GM12878 (cell line): ENCODE data around the gene RBM4. TPM values are rescaled to one million over a fixed set of nuclear protein-coding genes. Genes with fewer than 3 reads are reported as not detected.

Source experiments
- ATAC-seq: fragments of 200-7000 bp; cut with Tn5 transposase; 3 replicates; pipeline ENCODE4 v1.9.1; 2020; ENCODE audit warnings: mild to moderate bottlenecking, moderate library complexity
- BruUV-seq: library from RNA; stranded (reverse); fragments of 400-500 nt; replicated peaks from 2 replicates; lab custom pipeline; 2021; lab: Mats Ljungman, UMichigan
- CTCF ChIA-PET: fragments of 300-600 bp; sonication (Branson Sonifier 250); formaldehyde crosslinking; extraction: SDS; loops from one replicate; lab custom pipeline; 2021; ENCODE audit warnings: inconsistent platforms; lab: Yijun Ruan, JAX
- POLR2A ChIA-PET: fragments of 350-600 bp; formaldehyde crosslinking; extraction: SDS; loops from one replicate; lab custom pipeline; 2021; ENCODE audit warnings: inconsistent platforms; lab: Charles Lee
- RAD21 ChIA-PET: fragments of 300-600 bp; sonication (Branson Sonifier 250); formaldehyde crosslinking; loops from one replicate; lab custom pipeline; 2023; ENCODE audit warnings: antibody characterized with exemption; ENCODE audit not compliant: unreplicated experiment; lab: Charles Lee
- SMC1A ChIA-PET: fragments of 300-600 bp; sonication (Branson Sonifier 250); formaldehyde crosslinking; loops from one replicate; lab custom pipeline; 2023; ENCODE audit not compliant: unreplicated experiment, uncharacterized antibody; lab: Charles Lee
- DNase-seq: peaks from one replicate; pipeline ENCODE4 v3.0.0-alpha.2; 2011; ENCODE audit warnings: low read depth, low spot score
- FAIRE-seq: peaks from 3 replicates; lab custom pipeline; 2011; peaks lifted over from hg19 to GRCh38; lab: Jason Lieb, UNC
- H2AFZ ChIP-seq: 2 replicates; pipeline ENCODE4 v1.6.0; 2011; ENCODE audit warnings: low read depth, low read length, control low read depth; ENCODE audit not compliant: control insufficient read depth
- H3K27ac ChIP-seq: 2 replicates; pipeline ENCODE4 v1.5.1; 2011; ENCODE audit warnings: control low read depth; ENCODE audit not compliant: control insufficient read depth, insufficient read depth
- H3K27me3 ChIP-seq, 2 experiments: replicated peaks in 1 of 2; 2 replicates each; pipeline versions ENCODE4 v1.6.0 to v1.6.1; 2011; ENCODE audit warnings: low read length in 1 of 2; ENCODE audit not compliant: control insufficient read depth in 2 of 2, insufficient read depth in 2 of 2
- H3K36me3 ChIP-seq, 2 experiments: 2 replicates each; pipeline ENCODE4 v1.5.1; 2011; ENCODE audit warnings: low read length in 1 of 2; ENCODE audit not compliant: control insufficient read depth in 2 of 2, insufficient read depth in 2 of 2
- H3K4me1 ChIP-seq: 2 replicates; pipeline ENCODE4 v1.6.1; 2011; ENCODE audit warnings: mild to moderate bottlenecking, low read length, moderate library complexity, mixed read lengths; ENCODE audit not compliant: control insufficient read depth, insufficient read depth
- H3K4me2 ChIP-seq: 2 replicates; pipeline ENCODE4 v1.6.0; 2011; ENCODE audit warnings: control low read depth; ENCODE audit not compliant: control insufficient read depth, insufficient read depth
- H3K4me3 ChIP-seq: fragments of 200-600 bp; sonication (generic); 2 replicates; pipeline ENCODE4 v1.5.1; 2016
- H3K79me2 ChIP-seq: 2 replicates; pipeline ENCODE4 v1.6.0; 2011; ENCODE audit warnings: low read length; ENCODE audit not compliant: control insufficient read depth, insufficient read depth
- H3K9ac ChIP-seq: 2 replicates; pipeline ENCODE4 v1.8.0; 2011; ENCODE audit warnings: low read length, control low read depth, mixed read lengths; ENCODE audit not compliant: control insufficient read depth, insufficient read depth
- H3K9me3 ChIP-seq: replicated peaks from 3 replicates; pipeline ENCODE4 v1.5.1; 2011; ENCODE audit warnings: mild to moderate bottlenecking, low read length; ENCODE audit not compliant: control insufficient read depth, insufficient read depth
- H4K20me1 ChIP-seq: 2 replicates; pipeline ENCODE4 v1.6.0; 2011; ENCODE audit not compliant: control insufficient read depth, insufficient read depth
- BCL3 ChIP-seq: IDR thresholded peaks from 2 replicates; pipeline ENCODE4 v1.6.1; 2011; ENCODE audit warnings: borderline replicate concordance, low read depth, mild to moderate bottlenecking, moderate library complexity, low read length; ENCODE audit not compliant: insufficient read depth, poor library complexity, severe bottlenecking
- BMI1 ChIP-seq: fragments of 450-650 bp; IDR thresholded peaks from 2 replicates; pipeline ENCODE4 v1.6.1; 2016; ENCODE audit warnings: mild to moderate bottlenecking, moderate library complexity, borderline replicate concordance
- ETV6 ChIP-seq, 2 experiments: fragments of 450-650 bp in 1 of 2; IDR thresholded peaks in 1 of 2; conservative IDR thresholded peaks in 1 of 2; 2 replicates each; pipeline ENCODE4 v1.6.1; 2014; ENCODE audit warnings: antibody characterized with exemption in 1 of 2, borderline replicate concordance in 1 of 2, low read depth in 1 of 2, mild to moderate bottlenecking in 1 of 2, moderate library complexity in 1 of 2
- IRF4 ChIP-seq: IDR thresholded peaks from 2 replicates; pipeline ENCODE4 v1.6.1; 2011; ENCODE audit warnings: low read depth, low read length
- MYC ChIP-seq: IDR thresholded peaks from 2 replicates; pipeline ENCODE4 v1.6.1; 2011; ENCODE audit warnings: mild to moderate bottlenecking, low read length, moderate library complexity, inconsistent platforms; ENCODE audit not compliant: insufficient read depth, insufficient replicate concordance, insufficient read length, severe bottlenecking
- NFIC ChIP-seq: IDR thresholded peaks from 2 replicates; pipeline ENCODE4 v1.6.1; 2012; ENCODE audit warnings: low read depth, mild to moderate bottlenecking, inconsistent platforms, low read length, moderate library complexity
- NKRF ChIP-seq: fragments of 450-650 bp; conservative IDR thresholded peaks from 2 replicates; pipeline ENCODE4 v1.6.1; 2017; ENCODE audit warnings: mild to moderate bottlenecking, moderate library complexity
- TAF1 ChIP-seq: IDR thresholded peaks from 2 replicates; pipeline ENCODE4 v1.6.1; 2011; ENCODE audit warnings: mild to moderate bottlenecking, low read depth, low read length, borderline replicate concordance
- ZNF207 ChIP-seq: fragments of 450-650 bp; IDR thresholded peaks from 2 replicates; pipeline ENCODE4 v1.6.1; 2014; ENCODE audit warnings: antibody characterized with exemption, mild to moderate bottlenecking, borderline replicate concordance
- ZNF24 ChIP-seq: fragments of 450-650 bp; IDR thresholded peaks from 2 replicates; pipeline ENCODE4 v1.6.1; 2017; ENCODE audit warnings: antibody characterized with exemption, mild to moderate bottlenecking
- ZSCAN29 ChIP-seq: fragments of 450-650 bp; IDR thresholded peaks from 2 replicates; pipeline ENCODE4 v1.6.1; 2017; ENCODE audit warnings: mild to moderate bottlenecking, moderate library complexity
- WGBS: methylation state at CpG from one replicate; pipeline ENCODE4 v1.1.6; 2016; ENCODE audit warnings: low lambda C conversion rate; ENCODE audit not compliant: insufficient replicate concordance, insufficient coverage; ENCODE audit errors: missing lambda C conversion rate; 5-methylcytosine and 5-hydroxymethylcytosine counted together
- in situ Hi-C: fragments of 300-500 bp; cut with MboI; formaldehyde crosslinking; loops from 9 replicates; pipeline ENCODE4 v1.14.3; 2018; ENCODE audit warnings: mixed read lengths
- intact Hi-C: fragments of 100-400 bp; cut with micrococcal nuclease; formaldehyde crosslinking; loops from one replicate; pipeline ENCODE4 v1.14.2; 2022; ENCODE audit not compliant: unreplicated experiment
- polyA plus RNA-seq, 11 experiments: library from polyadenylated mRNA; depleted of rRNA in 4 of 11; unstranded in 6 of 11; stranded (reverse) in 5 of 11; fragments of >200 nt; fragmentation: Nextera tagmentation in 4 of 11; fragmentation: Illumina TruSeq in 1 of 11; extraction: Ambion mirVana in 4 of 11; extraction: Trizol in 1 of 11; gene quantifications; 1 replicate in 1 of 11; 2 replicates in 10 of 11; pipeline versions ENCODE4 v1.2.1 to v1.2.3, GENCODE V29; 2011 to 2016; ENCODE audit warnings: inconsistent platforms in 2 of 11, missing spikeins in 2 of 11, low read depth in 1 of 11
- total RNA-seq, 4 experiments: library from RNA; depleted of rRNA in 3 of 4; stranded (reverse); fragments of >200 nt in 3 of 4; fragmentation: Illumina TruSeq in 1 of 4; extraction: Trizol in 1 of 4; gene quantifications; 2 replicates each; pipeline versions ENCODE4 v1.2.1 to v1.2.3, GENCODE V29; 2013 to 2021

Gene RBM4
- total and polyA plus RNA-seq, 10 of the 15 experiments (the other 5 are each of a cell fraction or from before 2014, with no cell fraction given): 105 to 224 (median 138) TPM

- 85% methylated on average over 8 of the region's 8 CpGs for WGBS
- in situ Hi-C loops (no loop called here), intact Hi-C loops (no loop called here)
- Histone ChIP-seq H3K9me3 (no peaks in the 10 kb centered on the region), H3K4me3 (no peak overlapping the region), H3K4me2 (no peak overlapping the region), H3K27ac (no peak overlapping the region), H3K36me3 (peaks cover 0 to 9% of the 10 kb centered on the region in 2 experiments; a peak in 3 of 4 replicates), H4K20me1 (no peaks in the 10 kb centered on the region), H3K9ac (no peak overlapping the region), H3K27me3 (no peaks in the 10 kb centered on the region), H3K79me2 (no peaks in the 10 kb centered on the region), H2AFZ (no peak overlapping the region), H3K4me1 (peaks cover 29% of the 10 kb centered on the region)
- ChIA-PET RAD21 (interaction anchor here (0.8 kb wide), 1 partner anchor 271 kb away, joined by 3 read pairs; the partner anchor contains the start of gene RIN1), POLR2A (interaction anchor here (1.1 to 2.4 kb wide), 3 partner anchors 10 to 15 kb away, joined by 4 to 8 read pairs (median 6); partner anchors contain the start of genes CCDC87, CCS and RBM14), CTCF (interaction anchor here (0.7 to 4.5 kb wide), 6 partner anchors 12 to 71 kb away, joined by 3 to 21 read pairs (median 4); partner anchors contain the start of genes CCDC87, RBM4 and RBM4B), SMC1A (interaction anchor here (0.7 to 1.1 kb wide), 2 partner anchors 11 to 12 kb away, joined by 3 to 4 read pairs; no protein-coding TSS in a partner anchor)
- no TSS peak for BruUV-seq
- DNase-seq (no peak), FAIRE-seq (no peak), ATAC-seq (no peak)
- TF ChIP-seq BMI1: no peak
- no peak for TF ChIP-seq ZSCAN29
- no peak for TF ChIP-seq ZNF24
- TF ChIP-seq TAF1: no peak
- no peak for TF ChIP-seq BCL3
- TF ChIP-seq NFIC: no peak
- TF ChIP-seq IRF4: no peak
- no peak for TF ChIP-seq ZNF207
- TF ChIP-seq ETV6 (conservative IDR thresholded peaks at IDR 0.05 in 1 of 2, IDR thresholded peaks at IDR 0.05 in 1 of 2; ENCODE audit: borderline replicate concordance in 1 of 2, low read depth in 1 of 2): no peak
- TF ChIP-seq MYC: no peak
- TF ChIP-seq NKRF: no peak
Measured at GRCh38 chr11:66607126-66607834, 31.2 kb upstream of the RBM4 start.
